Endodermal cell (in vitro differentiated cells): ENCODE data around the gene APCDD1. TPM values are rescaled to one million over a fixed set of nuclear protein-coding genes. Genes with fewer than 3 reads are reported as not detected.

Experiments
- DNase-seq: peaks from one replicate; pipeline ENCODE4 v3.0.0-alpha.2; 2017
- H3K27ac ChIP-seq: 2 replicates; pipeline ENCODE4 v1.5.1; 2013; ENCODE audit warnings: mild to moderate bottlenecking, low read depth, low read length, moderate library complexity
- H3K27me3 ChIP-seq: 2 replicates; pipeline ENCODE4 v1.6.1; 2013; ENCODE audit warnings: mild to moderate bottlenecking, low read length, moderate library complexity; ENCODE audit not compliant: insufficient read depth, control insufficient read depth, poor library complexity, severe bottlenecking
- H3K36me3 ChIP-seq: 2 replicates; pipeline ENCODE4 v1.7.0; 2013; ENCODE audit warnings: mild to moderate bottlenecking, low read length, moderate library complexity; ENCODE audit not compliant: control insufficient read depth, insufficient read depth
- H3K4me1 ChIP-seq: one replicate; pipeline ENCODE4 v1.7.0; 2013; ENCODE audit warnings: low read length; ENCODE audit not compliant: control insufficient read depth, insufficient read depth
- H3K4me3 ChIP-seq: 2 replicates; pipeline ENCODE4 v1.5.1; 2013; ENCODE audit warnings: mild to moderate bottlenecking, low read length, moderate library complexity
- H3K9ac ChIP-seq: 2 replicates; pipeline ENCODE4 v1.6.1; 2013; ENCODE audit warnings: mild to moderate bottlenecking, low read length, moderate library complexity; ENCODE audit not compliant: poor library complexity, severe bottlenecking; ENCODE audit errors: extremely low read depth
- H3K9me3 ChIP-seq: 2 replicates; pipeline ENCODE4 v1.6.1; 2013; ENCODE audit warnings: mild to moderate bottlenecking, low read length, moderate library complexity; ENCODE audit not compliant: control insufficient read depth
- H3K27ac Mint-ChIP-seq: 2 replicates; pipeline ENCODE4 v1.8.0; 2020; ENCODE audit warnings: mixed read lengths
- H3K27me3 Mint-ChIP-seq: 2 replicates; pipeline ENCODE4 v1.8.0; 2021; ENCODE audit warnings: mild to moderate bottlenecking, mixed read lengths; ENCODE audit not compliant: insufficient read depth
- H3K36me3 Mint-ChIP-seq: 2 replicates; pipeline ENCODE4 v1.8.0; 2020; ENCODE audit warnings: low read depth, mixed read lengths
- H3K4me1 Mint-ChIP-seq: 2 replicates; pipeline ENCODE4 v1.8.0; 2020; ENCODE audit warnings: mixed read lengths
- H3K4me3 Mint-ChIP-seq: 2 replicates; pipeline ENCODE4 v1.8.0; 2020; ENCODE audit warnings: mild to moderate bottlenecking, moderate library complexity, mixed read lengths
- H3K9me3 Mint-ChIP-seq: 2 replicates; pipeline ENCODE4 v1.8.0; 2020; ENCODE audit warnings: mild to moderate bottlenecking, mixed read lengths
- WGBS, 2 experiments: methylation state at CpG; one replicate each; pipeline versions ENCODE4 v1.1.5 to v1.1.7; 2013; ENCODE audit warnings: missing lambda C conversion rate in 2 of 2, mixed read lengths in 1 of 2; ENCODE audit not compliant: insufficient coverage in 1 of 2, insufficient read length in 1 of 2; 5-methylcytosine and 5-hydroxymethylcytosine counted together
- total RNA-seq, 2 donors: library from RNA; stranded (reverse); fragmentation: NEBNext Ultra II Directional in 1 of 2; extraction: Animal tissue kit (Norgen Biotek cat#: 25700) in 1 of 2; gene quantifications; 2 replicates in 1 of 2; 3 replicates in 1 of 2; pipeline ENCODE4 v1.2.1, GENCODE V29; 2021
- TF ChIP-seq, protein P1 (sequence below): fragments of 200-600 bp; sonication (generic); conservative IDR thresholded peaks from 2 replicates; pipeline ENCODE4 v1.5.0; 2021; ENCODE audit warnings: antibody characterized with exemption, mild to moderate bottlenecking

Gene APCDD1
- total RNA-seq, 2 donors from 2014 or later = 6.5 to 9.0 TPM

DNA sequence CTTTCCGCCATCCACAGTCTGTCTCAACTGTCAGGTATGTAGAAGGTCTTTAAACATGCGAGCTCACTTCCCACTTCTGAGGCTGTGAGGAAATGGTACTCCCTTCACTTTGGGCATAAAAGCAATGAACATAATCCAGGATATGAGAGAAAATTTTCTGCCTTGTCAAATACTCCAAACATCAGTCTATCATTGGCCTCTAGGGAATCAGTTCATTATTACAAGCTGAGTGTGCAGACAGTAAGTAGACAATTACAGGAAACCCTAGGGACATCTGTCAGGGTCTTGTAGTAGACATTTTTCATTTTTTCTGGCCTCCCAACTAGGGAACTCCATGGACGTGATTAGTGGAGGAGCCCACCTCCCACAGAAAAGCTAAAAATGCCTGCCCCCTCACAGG, 13.6 kb upstream of the APCDD1 start:
- H3K9me3 Mint-ChIP-seq = no peaks in the 10 kb centered on the region
- no peak overlapping the region for H3K27ac Mint-ChIP-seq
- H3K27ac ChIP-seq = no peak overlapping the region
- WGBS, 2 experiments = 97 to 100% methylated on average over 2 to 3 of the region's 3 CpGs
- no peak overlapping the region for H3K4me3 Mint-ChIP-seq
- peaks cover 2% of the 10 kb centered on the region for H3K4me1 ChIP-seq
- no peaks in the 10 kb centered on the region for H3K36me3 Mint-ChIP-seq
- TF ChIP-seq, protein P1, sequence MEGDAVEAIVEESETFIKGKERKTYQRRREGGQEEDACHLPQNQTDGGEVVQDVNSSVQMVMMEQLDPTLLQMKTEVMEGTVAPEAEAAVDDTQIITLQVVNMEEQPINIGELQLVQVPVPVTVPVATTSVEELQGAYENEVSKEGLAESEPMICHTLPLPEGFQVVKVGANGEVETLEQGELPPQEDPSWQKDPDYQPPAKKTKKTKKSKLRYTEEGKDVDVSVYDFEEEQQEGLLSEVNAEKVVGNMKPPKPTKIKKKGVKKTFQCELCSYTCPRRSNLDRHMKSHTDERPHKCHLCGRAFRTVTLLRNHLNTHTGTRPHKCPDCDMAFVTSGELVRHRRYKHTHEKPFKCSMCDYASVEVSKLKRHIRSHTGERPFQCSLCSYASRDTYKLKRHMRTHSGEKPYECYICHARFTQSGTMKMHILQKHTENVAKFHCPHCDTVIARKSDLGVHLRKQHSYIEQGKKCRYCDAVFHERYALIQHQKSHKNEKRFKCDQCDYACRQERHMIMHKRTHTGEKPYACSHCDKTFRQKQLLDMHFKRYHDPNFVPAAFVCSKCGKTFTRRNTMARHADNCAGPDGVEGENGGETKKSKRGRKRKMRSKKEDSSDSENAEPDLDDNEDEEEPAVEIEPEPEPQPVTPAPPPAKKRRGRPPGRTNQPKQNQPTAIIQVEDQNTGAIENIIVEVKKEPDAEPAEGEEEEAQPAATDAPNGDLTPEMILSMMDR = no peak
- H3K9ac ChIP-seq = no peak overlapping the region
- no peaks in the 10 kb centered on the region for H3K27me3 ChIP-seq
- H3K9me3 ChIP-seq = no peaks in the 10 kb centered on the region
- H3K27me3 Mint-ChIP-seq = peaks cover 2% of the 10 kb centered on the region
- no peak overlapping the region for H3K4me3 ChIP-seq
- H3K4me1 Mint-ChIP-seq = peaks cover 12% of the 10 kb centered on the region
- H3K36me3 ChIP-seq = no peaks in the 10 kb centered on the region
- DNase-seq = no peak

DNA sequence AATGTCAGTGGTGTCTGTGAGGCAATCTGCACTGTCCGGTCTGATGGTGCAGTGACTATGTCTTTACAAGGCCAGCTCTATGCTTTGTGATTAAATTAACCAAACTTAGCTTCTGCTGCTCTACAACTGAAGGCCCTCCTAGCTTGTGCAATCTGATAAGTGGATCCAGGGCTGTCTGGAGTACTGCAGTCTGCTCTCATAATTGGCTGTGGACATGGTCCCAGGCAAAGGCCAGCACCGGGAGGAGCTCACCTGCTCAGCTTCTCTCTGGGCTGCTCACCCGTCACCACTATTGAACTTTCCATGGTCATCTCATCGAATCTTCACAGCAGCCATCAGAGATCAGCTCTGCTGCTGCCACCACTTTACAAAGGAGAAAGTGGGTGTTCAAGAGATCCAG, 13.0 kb upstream of the APCDD1 start:
- peaks cover 12% of the 10 kb centered on the region for H3K4me1 Mint-ChIP-seq
- 90 to 93% methylated on average over 2 to 4 of the region's 4 CpGs for WGBS, 2 experiments

DNA sequence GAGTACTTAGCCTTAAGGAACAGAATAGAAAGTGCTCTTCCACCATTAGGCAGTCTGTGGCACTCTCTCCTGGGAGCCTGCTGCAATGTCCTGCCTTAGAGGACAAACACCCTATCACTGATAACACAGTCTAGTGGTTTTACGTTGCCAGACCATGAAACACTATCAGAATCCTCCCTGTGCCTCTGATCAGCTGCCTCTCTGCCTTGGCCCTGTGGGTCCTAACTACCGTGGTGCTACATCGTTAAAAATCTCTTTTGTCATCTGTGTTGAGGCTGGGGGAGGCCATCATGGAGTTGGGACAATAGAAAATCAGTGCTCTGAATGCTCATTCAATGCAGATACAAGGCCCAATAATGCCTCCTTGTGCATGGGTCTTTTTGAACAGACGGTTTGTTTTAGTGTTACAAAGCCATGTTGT, 11.9 kb upstream of the APCDD1 start:
- Histone ChIP-seq H3K9me3 (no peaks in the 10 kb centered on the region), H3K36me3 (no peaks in the 10 kb centered on the region), H3K27ac (no peak overlapping the region), H3K9ac (no peak overlapping the region), H3K4me1 (peaks cover 2% of the 10 kb centered on the region), H3K4me3 (no peak overlapping the region), H3K27me3 (no peaks in the 10 kb centered on the region)
- WGBS, 2 experiments = 75 to 88% methylated on average over 2 to 4 of the region's 4 CpGs
- no peak for DNase-seq
- Mint-ChIP-seq H3K27ac (no peak overlapping the region), H3K4me3 (no peak overlapping the region), H3K27me3 (peaks cover 2% of the 10 kb centered on the region), H3K9me3 (no peaks in the 10 kb centered on the region), H3K36me3 (no peaks in the 10 kb centered on the region), H3K4me1 (peaks cover 12% of the 10 kb centered on the region)
- TF ChIP-seq, protein P1 = no peak

More for the DNA sequence above, 13.0 kb upstream of the APCDD1 start:
- TF ChIP-seq, protein P1 = no peak
- Mint-ChIP-seq H3K9me3 (no peaks in the 10 kb centered on the region), H3K4me3 (no peak overlapping the region), H3K27ac (no peak overlapping the region), H3K27me3 (peaks cover 2% of the 10 kb centered on the region), H3K36me3 (no peaks in the 10 kb centered on the region)
- Histone ChIP-seq H3K36me3 (no peaks in the 10 kb centered on the region), H3K4me1 (peaks cover 2% of the 10 kb centered on the region), H3K9ac (no peak overlapping the region), H3K9me3 (no peaks in the 10 kb centered on the region), H3K27me3 (no peaks in the 10 kb centered on the region), H3K27ac (no peak overlapping the region), H3K4me3 (no peak overlapping the region)
- DNase-seq = no peak
